HG02571 (cell line): Measurements from ENCODE around the gene MTURN.
"Not testable (repeated sequence)": the region's sequence is repeated elsewhere in the genome, so short reads cannot be mapped to it uniquely, and the experiment has no call there.

ENCODE experiments used
- ATAC-seq: cut with Tn5 transposase; IDR thresholded peaks from one replicate; pipeline ENCODE4 v1.9.1; 2021; ENCODE audit warnings: mild to moderate bottlenecking, moderate library complexity; ENCODE audit not compliant: unreplicated experiment

The MTURN gene

DNA sequence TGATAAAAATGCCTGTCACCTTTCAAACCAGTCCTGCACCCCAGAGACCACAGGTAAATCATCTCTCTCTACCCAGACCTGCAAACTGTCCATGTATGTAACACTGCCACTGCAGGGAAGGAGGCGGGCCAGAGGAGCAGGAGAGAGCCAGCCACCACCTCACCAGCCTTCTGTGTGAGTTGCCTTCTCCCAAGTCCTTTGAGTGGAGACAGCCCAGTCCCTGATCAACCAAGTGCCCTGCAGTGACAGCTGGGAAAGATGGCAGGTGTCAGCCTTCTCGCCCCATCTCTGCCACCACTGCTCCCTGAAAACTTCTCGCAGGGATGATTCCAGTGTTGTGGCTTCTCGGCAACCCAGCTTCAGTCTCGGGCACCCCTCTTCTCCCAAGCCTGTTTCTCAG lies 42.4 kb downstream of the MTURN start:
- ATAC-seq, result no peak

DNA sequence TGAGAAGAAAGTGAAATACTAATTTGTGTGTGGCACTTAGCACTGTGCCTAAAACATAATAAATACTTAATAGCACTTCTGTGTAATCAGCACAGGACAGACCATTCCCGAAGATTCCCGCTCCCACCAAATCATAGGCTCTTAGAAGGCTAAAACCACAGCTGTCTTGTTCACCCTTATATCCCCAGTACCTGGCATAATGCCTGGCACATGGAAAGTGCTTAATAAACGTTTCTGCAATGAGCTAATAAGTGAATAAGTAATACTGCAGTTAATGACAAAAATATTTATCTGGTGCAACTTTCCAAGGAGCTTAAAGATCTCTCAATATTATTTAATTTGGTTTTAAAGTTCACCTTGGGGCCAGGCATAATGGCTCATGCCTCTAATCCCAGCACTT lies 43.2 kb downstream of the MTURN start:
- no peak for ATAC-seq

DNA sequence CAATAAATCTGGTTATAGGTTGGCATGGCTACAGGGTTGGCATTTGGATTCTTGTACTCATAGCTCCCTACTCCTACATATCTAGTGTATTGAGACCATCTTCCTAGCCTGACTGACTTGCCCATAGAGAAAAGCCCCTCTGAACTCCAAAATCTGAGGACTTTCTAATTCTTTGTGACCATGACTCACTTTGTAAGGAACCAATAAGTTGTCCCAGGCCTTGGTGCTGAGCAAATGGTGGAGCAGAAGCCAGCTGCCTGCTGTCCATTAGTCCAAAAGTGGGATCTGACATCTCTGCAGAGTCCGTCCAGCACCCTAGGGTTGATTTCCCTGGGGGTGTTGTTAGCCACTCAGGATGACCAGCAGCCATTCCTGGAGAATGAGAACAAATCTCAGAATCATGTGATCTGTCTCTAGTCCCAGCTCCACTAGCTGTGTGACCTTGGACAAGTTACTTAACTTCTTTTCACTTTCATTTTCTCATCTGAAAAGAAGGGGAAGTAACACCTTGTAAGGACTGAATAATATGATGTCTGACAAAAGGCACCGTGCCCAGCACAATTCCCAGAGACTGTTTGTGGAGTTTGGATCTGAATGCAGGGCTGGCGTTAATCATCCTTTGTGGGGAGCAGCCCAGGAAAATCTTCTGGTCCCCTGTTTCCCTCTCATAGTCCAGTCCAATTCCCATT lies 44.1 kb downstream of the MTURN start:
- peak; percentile 84 for ATAC-seq

DNA sequence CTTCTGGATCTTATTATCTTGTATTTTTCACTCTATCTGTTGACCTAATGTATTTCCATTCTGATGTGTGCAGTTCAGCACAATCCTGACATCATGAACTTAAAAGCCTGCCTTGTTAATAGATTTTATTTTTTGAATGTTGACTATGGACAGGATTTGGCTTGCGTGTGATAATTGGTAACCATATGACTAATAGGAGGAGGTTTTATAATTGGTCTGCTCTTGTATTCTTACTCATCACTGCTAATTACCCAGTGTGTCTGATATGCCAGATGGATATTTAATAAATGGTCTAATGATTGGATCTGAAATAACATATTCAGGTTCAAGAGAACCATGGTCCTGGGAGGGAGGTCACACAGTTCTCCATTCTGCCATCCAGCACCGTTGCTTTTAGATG lies 45.9 kb downstream of the MTURN start:
- no peak for ATAC-seq

DNA sequence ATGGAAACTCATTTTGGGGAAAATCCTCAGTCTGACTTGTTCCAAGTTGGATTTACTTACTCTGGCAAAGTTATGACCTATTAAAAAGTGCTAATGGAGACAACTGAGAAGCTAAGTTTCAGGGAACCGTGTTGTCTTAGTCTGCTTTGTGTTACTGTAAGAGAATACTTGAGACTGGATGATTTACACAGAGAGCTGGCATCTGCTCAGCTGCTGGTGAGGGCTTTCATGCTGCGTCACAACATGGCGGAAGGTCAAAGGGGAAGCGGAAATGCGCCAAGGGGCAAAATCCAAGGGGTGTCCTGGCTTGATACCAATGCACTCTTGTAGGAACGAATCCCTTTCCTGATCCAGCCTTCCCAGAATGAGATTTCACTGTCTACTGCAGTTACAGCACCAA lies 46.4 kb downstream of the MTURN start:
- no peak for ATAC-seq

DNA sequence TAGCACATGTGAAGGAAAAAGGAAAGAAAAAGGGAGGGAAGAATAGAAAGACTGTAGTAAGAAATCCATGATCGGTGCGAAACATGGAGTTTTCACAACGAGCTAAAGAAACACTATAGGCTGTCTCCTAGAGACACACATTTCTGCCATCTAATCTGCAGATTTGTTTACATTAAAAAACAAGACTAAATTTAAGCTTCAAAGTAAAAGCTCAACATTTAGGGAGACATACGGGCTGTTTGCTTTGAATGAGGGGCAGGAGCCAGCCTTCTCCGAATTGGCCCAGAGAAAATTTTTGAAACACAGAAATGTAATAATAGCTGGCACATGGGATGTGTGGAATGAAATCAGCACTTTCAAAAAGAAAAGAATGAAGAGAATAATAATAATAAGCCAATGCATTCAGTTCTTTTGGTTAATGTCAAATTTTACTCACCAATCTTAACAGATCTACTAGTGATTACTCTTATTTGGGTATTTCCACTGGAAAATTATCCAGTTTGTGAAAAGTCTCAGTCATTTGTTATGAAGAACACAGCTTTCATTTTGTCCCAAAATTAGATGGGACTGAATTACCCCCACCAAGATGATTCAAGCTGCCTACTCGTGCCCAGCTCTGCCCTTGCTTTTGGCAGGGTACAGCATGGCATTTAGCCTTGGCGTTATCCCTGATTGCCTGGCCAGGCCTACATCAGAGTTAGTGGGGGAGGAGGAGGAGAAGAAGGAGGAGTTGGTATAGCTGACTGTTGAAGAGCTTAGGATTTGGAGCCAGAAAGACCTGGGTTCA lies 47.1 kb downstream of the MTURN start:
- ATAC-seq, result no peak

DNA sequence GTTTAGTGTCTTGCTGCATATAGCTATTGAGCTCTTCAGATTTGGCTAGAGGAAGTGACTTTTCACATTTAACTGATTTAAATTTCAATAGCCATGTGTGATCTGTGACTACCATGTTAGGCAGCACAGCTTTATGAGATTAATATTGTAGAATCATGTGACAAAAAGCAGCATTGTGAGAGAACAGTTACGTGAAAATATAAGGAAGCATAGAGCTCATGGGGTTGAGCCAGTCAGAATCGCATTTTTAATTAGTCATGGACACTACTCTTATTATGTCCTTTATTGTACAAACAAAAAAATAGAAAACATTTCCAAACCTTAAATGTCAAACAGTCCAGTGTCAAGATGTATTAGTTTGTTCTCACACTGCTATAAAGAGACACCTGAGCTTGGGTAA lies 48.0 kb downstream of the MTURN start:
- ATAC-seq, result no peak

DNA sequence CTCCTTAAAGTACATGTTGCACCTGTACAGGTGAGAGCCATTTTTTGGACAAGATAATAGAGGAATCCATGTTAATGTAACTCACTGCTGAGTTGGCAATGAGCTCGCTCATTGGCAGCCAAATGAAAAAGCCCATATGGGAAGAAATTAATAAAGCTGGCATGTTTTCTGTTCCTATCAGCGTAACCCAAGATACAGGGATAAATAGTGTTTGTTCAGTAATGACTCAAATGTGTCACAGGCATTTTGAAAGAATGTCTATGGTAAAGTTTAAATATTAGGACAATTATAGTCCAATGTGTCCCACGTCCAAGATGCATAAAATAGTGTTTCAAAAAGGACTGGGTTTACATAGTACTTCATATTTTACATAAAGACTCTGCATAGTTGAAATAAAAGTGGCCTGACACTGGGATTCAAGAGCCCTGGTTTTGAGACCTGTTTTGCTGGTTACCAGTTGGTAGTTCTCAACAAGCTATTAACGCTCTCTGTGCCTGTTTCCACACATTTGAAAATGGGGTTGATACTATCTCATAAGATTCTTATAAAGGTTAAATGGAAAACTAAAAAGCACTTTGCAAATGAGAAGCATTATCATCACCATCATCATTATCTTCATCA lies 49.1 kb downstream of the MTURN start:
- no peak for ATAC-seq

DNA sequence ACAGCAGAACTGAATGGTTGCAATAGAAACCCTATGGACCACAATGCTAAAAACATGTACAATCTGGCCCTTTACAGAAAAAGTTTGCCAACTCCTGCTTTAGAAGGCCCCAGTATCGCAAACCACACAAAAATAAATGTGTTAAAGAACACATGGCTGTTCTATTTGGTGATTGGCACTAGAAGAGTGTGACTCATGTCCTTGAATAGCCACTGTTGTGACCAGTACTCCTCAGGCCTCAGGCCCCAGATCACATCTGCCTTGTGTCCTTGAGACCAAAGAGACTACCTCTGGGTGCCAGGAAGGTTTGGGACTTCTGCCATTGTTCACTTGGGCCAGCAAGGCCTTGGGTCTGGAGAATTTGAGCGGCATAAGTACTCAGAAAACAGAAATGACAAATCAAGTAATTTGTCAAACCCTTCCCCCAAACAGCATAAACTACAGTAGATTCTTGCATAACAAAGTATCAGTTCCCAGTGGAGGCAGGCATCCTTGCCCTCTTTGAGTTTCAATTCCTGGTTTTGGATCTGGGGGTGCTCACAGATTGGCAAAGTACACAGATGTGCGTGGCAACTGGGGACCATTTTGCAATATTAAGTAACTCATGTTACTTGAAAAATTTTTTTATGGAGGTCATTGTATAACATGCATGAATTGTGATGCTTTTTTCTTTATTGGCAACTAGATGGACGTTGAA lies 50.2 kb downstream of the MTURN start:
- ATAC-seq, result no peak

DNA sequence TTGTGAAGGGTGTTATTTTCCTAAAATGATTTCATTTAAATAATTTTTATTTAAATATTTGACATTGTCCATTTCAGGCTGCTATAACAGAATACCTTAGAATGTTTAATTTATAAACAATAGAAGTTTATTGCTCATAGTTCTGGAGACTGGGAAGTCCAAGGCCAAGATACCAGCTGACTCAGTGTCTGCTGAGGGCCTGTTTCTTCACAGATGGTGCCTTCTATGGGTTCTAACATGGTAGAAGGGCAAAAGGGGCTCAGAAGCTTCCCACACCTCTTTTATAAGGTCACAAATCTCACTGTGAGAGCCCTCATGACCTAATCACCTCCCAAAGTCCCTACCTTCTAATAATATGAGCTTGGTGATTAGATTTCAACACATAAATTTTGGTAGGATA lies 50.7 kb downstream of the MTURN start:
- no peak for ATAC-seq

DNA sequence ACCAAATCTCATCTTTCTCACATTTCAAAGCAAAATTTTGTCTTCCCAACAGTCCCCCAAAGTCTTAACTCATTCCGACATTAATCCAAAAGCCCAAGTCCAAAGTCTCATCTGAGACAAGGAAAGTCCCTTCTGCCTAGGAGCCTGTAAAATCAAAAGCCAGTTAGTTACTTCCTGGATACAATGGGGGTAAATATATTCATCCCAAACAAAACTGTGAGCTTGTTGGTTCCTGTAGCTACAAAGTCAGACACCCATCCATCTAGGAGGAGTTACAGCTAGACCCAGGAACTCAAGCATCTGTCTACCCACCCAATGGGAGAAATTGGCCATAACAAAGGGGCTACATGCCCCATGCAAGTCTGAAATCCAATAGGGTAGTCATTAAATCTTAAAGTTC lies 51.9 kb downstream of the MTURN start:
- ATAC-seq, result no peak

DNA sequence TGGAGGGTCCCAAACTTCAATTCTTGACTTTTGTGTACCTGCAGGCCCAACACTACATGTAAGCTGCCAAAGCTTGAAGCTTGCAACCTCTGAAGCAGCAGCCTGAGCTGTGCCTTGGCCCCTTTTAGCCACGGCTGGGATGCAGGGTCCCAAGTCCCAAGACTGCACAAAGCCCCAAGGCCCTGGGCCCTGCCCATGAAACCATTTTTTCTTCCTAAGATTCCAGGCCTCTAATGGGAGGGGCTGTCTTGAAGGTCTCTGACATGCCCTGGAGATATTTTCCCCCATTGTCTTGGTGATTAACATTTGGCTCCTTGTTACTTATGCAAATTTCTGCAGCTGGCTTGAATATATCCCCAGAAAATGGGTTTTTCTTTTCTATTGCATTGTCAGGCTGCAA lies 52.7 kb downstream of the MTURN start:
- ATAC-seq, result no peak

DNA sequence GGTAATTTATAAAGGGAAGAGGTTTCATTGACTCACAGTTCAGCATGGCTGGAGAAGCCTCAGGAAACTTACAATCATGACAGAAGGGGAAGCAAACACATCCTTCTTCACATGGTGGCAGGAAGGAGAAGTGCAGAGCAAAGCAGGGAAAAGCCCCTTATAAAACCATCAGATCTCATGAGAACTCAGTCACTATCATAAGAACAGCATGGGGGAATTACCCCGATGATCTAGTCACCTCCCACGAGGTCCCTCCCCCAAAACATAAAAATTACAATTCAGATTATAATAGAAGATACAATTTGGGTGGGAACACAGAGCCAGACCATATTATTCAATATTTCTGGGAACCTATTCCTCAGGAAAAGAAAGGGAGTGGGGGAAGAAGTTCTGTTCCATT lies 53.6 kb downstream of the MTURN start:
- not testable (repeated sequence) for ATAC-seq

DNA sequence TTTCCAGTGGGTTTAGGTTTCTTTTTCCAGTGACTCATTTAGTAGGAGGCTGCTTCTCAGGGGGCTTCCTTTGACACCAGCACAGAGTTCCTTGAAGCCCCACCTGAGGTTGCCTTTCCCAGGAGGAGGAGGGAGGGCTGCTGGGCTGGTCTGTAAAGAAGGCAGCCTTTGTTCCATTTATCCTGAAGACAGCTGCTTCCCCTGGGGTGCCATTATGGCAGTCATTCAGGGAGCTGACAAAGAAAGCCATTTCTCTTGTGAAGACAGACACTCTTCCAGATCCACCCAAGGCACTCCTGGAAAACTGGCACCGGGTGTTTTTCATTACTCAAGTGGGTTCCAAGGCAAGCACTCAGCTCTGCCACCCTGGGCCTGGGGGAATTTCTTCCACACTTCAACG lies 54.0 kb downstream of the MTURN start:
- no peak for ATAC-seq

DNA sequence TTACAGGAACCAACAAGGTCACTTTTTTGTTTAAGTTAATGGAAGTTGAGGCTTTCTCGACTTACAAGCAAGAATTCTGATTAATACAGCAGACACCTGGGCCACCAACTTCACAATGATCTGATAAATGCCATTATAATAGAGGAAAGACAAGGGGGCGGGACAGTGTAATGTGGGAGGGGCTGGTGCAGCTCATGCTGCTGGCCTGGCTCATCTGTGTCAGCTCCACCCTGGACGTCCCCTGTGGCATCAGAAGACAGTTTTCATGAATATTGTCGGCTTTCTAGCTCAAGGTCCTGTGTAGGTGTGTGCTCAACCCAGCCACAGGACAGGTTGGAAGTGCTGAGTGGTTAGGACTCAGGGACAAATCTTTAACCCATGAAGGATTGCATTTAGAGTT lies 57.0 kb downstream of the MTURN start:
- no peak for ATAC-seq

DNA sequence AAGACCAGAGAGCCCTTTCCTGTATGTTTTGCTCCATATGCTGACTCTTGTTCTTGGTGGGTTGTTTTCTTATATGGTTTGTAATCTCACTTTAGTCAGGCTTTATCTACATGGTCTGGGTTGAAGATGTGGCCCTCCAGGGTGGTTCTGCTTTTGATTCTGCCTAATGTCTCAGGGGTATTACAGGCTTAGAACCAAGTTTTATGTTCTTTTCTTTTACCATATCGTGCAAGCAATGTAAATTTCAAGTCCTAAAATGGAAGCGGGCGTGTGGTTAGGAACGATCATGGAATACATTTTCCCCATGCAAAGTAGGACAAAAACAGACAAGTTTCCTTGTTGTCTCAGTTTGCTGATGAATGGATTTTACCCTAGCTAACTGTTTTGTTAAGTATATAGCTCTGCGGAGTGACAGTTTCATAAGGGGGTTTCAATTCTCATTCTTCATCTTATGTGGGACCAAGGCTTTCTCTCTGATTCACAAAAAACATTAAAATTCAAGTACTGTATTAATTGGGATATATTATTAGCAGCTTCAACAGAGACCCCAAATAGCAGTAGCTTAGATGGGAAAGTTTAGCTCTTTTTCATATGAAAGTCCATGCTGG lies 58.7 kb downstream of the MTURN start:
- no peak for ATAC-seq

DNA sequence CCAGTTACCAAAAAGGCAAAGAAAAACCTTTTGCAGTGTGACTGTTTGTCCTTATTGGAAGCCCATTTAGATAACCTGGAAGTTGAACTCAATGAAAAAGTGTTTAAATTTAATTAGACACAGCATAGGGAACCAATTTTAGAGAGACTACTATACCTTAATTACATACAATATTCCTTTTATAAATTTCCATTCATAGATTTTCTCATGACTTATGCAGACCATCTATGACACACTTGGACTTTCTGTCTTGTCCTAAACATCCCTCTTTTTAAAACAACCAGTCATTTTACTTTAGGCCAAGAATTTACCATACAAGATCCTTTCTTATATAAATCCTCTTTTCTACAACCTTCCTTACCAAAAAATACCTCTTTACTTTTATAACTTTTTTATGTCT lies 61.6 kb downstream of the MTURN start:
- ATAC-seq, result no peak

DNA sequence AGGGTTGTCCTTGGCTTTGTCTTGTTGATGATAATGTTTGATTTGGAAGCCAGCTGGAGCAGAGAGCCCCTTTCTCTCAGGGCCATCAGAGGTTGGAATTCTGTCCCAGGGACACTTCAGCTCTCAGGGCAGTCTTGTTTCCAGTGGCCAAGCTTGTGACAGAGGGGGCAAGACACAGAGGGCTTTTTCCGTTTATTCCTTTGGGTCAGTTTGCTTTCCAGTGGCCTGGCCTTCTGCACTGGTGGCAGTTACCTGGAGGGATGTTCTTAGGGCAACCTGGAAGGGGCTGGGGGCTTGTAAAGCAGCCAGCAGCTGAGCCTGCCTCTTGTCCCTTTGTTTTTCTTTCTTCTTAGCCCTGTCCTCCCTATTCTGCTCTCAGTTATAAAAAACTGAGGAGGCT lies 62.7 kb downstream of the MTURN start:
- ATAC-seq, result no peak

DNA sequence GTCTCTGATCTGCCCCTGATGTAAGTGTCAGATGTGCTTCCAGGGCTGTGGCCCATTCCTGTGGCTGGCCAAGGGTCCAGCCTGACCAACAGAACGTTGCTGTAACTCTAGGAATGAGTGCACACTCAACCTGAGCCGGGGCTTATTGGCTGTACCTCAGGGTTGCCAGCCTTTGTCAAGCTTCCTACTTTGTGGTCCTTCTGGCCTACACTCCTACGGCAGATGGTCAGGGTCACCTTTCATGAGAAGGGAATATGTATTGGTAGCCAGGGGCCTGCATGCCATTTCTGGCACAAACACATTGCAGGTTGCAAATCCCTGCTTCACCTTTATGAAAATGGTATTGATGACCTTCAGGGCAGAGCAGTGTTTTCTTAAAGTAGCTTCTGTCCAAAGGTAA lies 64.5 kb downstream of the MTURN start:
- no peak for ATAC-seq

DNA sequence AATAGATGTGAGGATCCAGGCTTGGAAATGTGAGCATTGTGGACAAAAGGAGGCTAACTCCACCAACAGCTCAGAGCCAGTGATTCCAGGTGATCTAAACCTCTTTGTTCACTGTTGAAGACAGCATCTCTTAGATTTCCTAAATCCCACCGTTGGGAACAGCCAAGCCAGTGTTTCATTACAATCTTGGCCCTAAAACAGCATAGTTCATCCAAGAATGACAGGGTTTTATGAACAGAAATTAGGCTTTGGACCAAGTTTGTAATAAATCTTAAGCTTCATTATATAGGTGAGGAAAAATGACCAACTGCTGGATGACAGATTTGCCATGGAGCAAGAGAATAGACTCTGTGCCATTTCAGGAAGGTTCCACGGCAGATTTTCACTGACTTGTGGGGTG lies 65.8 kb downstream of the MTURN start:
- ATAC-seq, result no peak

DNA sequence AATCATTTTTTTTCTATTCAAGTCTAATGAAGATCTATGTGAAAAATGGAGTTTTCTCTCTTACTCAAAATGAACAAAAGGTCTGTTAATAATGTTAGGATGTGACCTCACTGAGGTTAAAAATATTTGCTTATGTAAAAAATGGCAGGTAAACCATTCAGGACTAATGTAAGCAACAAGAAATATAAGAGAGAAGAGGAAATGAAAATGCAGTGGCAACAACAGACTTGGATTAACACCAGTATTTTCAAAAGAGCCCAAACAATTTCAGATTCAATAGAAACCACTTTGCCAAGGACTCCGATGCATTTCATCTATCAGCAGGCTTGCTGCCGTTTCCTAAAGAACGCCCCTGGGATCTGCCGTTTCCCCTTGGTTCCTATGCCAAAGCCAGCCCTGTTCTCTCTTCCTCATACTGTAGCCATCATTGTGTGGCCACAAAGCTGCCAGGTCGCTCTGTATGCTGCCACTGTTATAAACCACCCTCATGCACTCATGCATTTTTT lies 66.4 kb downstream of the MTURN start:
- ATAC-seq, result peak; percentile 83
